Epithelial cell of esophagus (primary cell): ENCODE data around the gene INAVA.
"Not testable (repeated sequence)": the region's sequence is repeated elsewhere in the genome, so short reads cannot be mapped to it uniquely, and the experiment has no call there.

Source experiments
- DNase-seq: peaks from one replicate; pipeline ENCODE4 v3.0.0; 2010; ENCODE audit warnings: low read depth
- H3K4me3 ChIP-seq: 2 replicates; pipeline ENCODE4 v1.5.1; 2011; ENCODE audit warnings: mild to moderate bottlenecking, low read length, control low read depth
- TF ChIP-seq, protein P1 (sequence below): IDR thresholded peaks from 2 replicates; pipeline ENCODE4 v1.5.1; 2011; ENCODE audit warnings: low read depth, mild to moderate bottlenecking, low read length, control low read depth, inconsistent platforms; ENCODE audit not compliant: insufficient read depth; ENCODE audit errors: missing control alignments

The INAVA gene

DNA sequence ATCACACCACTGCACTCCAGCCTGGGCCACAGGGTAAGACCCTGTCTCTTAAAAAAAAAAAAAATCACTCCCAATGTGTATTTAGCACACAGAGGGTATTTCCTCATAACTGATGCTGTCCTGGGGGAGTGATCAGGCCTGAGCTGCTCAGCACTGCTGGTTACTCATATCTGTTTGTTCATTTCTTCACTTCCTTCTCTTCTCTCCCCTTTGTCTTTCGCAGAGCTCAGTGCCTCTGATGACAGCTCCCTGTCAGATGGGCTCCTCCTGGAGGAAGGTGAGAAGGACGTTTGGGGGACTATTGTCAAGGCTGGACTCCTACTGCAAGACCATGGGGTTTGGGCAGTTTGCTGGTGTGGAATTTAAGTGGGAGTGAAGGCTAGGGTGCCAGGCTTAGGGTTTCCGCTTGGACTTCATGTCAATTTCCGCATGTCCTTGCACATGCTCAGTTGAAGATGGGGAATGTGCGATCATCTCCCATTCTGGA, 13.0 kb downstream of the INAVA start:
- no peak overlapping the region for H3K4me3 ChIP-seq
- TF ChIP-seq, protein P1, sequence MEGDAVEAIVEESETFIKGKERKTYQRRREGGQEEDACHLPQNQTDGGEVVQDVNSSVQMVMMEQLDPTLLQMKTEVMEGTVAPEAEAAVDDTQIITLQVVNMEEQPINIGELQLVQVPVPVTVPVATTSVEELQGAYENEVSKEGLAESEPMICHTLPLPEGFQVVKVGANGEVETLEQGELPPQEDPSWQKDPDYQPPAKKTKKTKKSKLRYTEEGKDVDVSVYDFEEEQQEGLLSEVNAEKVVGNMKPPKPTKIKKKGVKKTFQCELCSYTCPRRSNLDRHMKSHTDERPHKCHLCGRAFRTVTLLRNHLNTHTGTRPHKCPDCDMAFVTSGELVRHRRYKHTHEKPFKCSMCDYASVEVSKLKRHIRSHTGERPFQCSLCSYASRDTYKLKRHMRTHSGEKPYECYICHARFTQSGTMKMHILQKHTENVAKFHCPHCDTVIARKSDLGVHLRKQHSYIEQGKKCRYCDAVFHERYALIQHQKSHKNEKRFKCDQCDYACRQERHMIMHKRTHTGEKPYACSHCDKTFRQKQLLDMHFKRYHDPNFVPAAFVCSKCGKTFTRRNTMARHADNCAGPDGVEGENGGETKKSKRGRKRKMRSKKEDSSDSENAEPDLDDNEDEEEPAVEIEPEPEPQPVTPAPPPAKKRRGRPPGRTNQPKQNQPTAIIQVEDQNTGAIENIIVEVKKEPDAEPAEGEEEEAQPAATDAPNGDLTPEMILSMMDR, result peak; percentile 4

DNA sequence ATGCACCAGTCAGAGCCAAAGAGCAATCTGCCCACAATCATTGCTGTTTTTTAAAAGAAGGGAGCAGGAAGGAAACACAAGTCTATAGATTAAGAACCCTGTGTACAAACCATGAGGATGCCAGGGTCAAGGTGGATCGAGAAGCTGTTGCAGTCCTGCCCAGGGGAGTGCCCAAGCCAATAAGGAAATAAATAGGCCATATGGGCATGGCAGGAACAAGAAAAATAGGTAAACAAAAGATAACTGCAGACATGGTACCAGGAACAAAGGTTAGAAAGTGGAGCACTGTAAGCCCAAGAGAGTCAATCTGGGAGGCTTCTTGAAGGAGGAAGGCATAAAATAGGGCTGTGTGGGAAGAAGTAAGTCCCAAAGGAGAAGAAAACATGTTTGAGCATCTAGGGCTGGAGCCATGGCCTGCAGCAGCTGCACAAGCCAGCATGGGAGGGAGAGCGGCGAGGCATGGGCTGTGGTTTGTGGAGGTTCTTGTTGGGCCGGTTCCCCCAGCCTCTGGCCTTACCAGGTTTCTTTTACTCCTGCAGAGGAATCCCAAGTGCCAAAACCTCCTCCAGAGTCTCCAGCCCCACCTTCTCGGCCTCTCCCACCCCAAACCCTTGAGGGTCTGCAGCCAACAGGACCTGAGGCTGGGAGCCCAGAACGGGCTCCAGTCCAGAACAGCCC, 13.6 kb downstream of the INAVA start:
- TF ChIP-seq, protein P1, result no peak
- H3K4me3 ChIP-seq, result no peak overlapping the region
- DNase-seq, result peak; percentile 67

More for the DNA sequence above, 13.0 kb downstream of the INAVA start:
- DNase-seq, result peak; percentile 78

DNA sequence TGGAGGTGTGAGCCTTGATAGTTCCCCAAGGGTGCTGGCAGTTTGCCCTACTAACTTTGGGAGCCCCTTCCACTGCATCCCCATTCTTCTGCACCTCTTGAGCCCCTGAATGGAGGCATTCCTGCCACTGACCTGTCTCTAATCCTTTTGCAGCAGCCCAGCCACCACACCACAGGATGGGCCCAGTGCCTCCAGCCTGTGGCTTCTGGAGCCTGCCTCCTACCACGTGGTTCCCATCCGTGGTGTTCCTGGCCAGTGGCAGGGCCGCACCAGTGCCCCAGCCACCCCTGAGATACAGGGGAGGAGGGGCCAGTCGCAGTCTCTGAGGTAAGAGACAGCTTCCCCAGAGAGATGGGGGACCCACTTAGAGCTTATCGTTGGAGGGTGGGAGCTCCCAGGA, 14.4 kb downstream of the INAVA start:
- TF ChIP-seq, protein P1, result no peak
- DNase-seq, result no peak
- no peak overlapping the region for H3K4me3 ChIP-seq

DNA sequence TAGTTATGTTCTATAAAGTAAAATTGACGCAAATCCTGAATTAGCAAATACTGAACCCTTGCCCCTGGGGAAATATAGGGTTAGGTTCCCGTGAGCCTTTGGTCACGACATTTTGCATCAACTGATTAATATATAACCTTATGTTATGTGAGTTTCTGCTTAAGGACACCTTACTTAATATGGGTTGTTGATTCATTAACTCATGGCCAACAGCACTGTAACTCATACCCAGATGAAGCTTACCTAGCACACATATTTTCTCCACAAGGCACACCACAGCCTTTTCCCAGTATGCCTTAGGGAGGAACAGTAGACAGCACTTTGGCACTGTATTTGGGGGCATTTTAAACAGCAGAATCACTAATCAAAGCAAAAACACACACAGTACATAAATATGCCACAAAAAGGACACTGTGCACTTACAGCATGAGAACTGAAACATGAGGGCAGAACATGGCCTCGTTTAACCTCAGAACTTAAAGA, 15.1 kb downstream of the INAVA start:
- no peak for DNase-seq
- TF ChIP-seq, protein P1, result no peak

DNA sequence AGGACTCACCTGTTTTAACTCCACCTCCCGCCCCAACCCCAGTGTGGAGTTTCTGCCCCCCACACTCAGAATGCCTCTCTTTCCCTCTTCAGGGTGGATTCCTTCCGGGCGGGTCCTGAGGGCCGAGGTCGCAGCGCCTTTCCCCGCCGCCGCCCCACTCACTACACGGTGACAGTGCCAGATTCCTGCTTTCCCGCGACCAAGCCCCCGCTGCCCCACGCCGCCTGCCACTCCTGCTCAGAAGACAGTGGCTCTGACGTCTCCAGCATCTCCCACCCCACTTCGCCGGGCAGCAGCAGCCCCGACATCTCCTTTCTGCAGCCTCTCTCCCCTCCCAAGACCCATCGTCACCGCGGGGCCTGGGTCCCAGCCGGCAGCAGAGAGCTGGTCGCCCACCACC, 16.7 kb downstream of the INAVA start:
- TF ChIP-seq, protein P1, result no peak
- no peak overlapping the region for H3K4me3 ChIP-seq
- DNase-seq, result no peak

More for the DNA sequence above, 15.1 kb downstream of the INAVA start:
- no peak overlapping the region for H3K4me3 ChIP-seq

DNA sequence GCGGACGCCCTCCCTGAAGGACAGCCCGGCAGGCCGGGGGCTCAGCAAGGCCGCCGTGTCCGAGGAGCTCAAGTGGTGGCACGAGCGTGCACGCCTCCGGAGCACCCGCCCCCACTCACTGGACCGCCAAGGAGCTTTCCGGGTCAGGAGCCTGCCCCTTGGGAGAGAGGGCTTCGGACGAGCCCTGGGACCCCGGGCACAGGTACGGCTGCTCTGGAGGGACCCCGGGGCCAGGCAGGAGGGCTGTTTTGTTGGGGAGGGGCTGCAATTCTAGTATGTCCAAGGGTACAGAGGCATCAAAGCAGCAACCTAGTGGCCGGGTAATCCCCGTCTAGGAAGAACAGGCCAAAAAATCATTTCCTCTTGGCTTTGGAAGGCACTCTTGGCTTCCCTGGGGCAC, 17.2 kb downstream of the INAVA start:
- H3K4me3 ChIP-seq, DNase-seq: not testable (repeated sequence)

DNA sequence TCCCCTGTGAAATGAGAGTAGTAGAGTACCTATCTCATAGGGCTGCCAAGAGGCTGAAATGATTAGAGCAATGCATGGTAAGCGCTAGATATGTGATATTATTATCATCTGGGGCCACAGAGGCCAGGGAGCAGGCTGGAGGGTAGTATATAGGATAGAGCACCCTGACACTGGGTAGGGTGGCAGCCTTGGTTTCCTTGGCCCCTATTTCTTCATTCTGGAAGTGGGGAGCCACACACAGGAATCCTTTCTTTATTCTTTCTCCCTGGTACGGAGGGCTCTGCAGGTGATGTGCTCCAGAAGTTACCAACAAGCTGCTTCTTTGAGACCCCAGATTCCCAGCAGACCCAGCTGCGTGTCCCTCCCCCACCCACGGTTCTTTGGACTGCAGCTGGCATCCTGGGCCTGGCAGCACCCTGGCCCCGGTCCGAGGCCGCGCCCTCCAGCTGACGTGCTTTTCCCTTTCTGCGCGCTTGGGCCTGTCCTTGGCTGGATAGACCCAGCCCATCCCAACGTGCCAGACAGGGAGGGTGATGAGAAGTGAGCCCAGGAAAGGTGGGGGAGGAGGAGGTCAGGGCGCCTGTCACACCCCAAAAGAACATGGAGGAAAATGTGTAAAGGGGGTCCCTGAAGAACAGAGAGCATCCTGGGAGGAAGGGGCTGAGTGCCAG, 18.2 kb downstream of the INAVA start:
- DNase-seq, result peak; percentile 78
- H3K4me3 ChIP-seq, result no peak overlapping the region
- TF ChIP-seq, protein P1, result no peak
